WERI-Rb-1 (cell line): Measurements from ENCODE around the gene KCNK17.

ENCODE experiments used
- DNase-seq: peaks from one replicate; pipeline ENCODE4 v3.0.0-alpha.2; 2020
- H3K27ac ChIP-seq: fragments of 250-450 bp; sonication (Bioruptor Pico); 2 replicates; pipeline ENCODE4 v1.5.1; 2020; ENCODE audit warnings: mild to moderate bottlenecking, moderate library complexity
- H3K27me3 ChIP-seq: fragments of 250-450 bp; sonication (Bioruptor Pico); 2 replicates; pipeline ENCODE4 v1.5.1; 2021; ENCODE audit warnings: mild to moderate bottlenecking, low read depth, moderate library complexity; ENCODE audit not compliant: insufficient read depth, severe bottlenecking
- H3K36me3 ChIP-seq: fragments of 250-450 bp; sonication (Bioruptor Pico); 2 replicates; pipeline ENCODE4 v1.5.1; 2020; ENCODE audit warnings: mild to moderate bottlenecking, moderate library complexity
- H3K4me3 ChIP-seq: 2 replicates; pipeline ENCODE4 v1.5.1; 2011; ENCODE audit warnings: low read depth, mild to moderate bottlenecking, control low read depth, low read length
- H3K9me3 ChIP-seq: fragments of 250-450 bp; sonication (Bioruptor Pico); 2 replicates; pipeline ENCODE4 v1.5.1; 2021; ENCODE audit warnings: mild to moderate bottlenecking, moderate library complexity; ENCODE audit not compliant: severe bottlenecking
- CTCF ChIP-seq: IDR thresholded peaks from 2 replicates; pipeline ENCODE4 v1.5.1; 2011; ENCODE audit warnings: low read depth, mild to moderate bottlenecking, control low read depth, inconsistent platforms, low read length

Gene KCNK17

GRCh38 chr6:39250507-39250906 is 63.7 kb downstream of the KCNK17 start:
- no peak for DNase-seq
- no peak for TF ChIP-seq CTCF
- H3K4me3 ChIP-seq, result no peak overlapping the region
- H3K27ac ChIP-seq, result no peak overlapping the region
- H3K27me3 ChIP-seq, result no peaks in the 10 kb centered on the region
- no peaks in the 10 kb centered on the region for H3K36me3 ChIP-seq
- H3K9me3 ChIP-seq, result peaks cover 10% of the 10 kb centered on the region

- Histone ChIP-seq H3K36me3 (no peaks in the 10 kb centered on the region), H3K27ac (no peak overlapping the region), H3K9me3 (peaks cover 2% of the 10 kb centered on the region), H3K4me3 (no peak overlapping the region), H3K27me3 (no peaks in the 10 kb centered on the region)
- no peak for DNase-seq
- no peak for TF ChIP-seq CTCF
These were observed 64.9 kb downstream of the KCNK17 start for GRCh38 chr6:39249278-39249677.
